HepG2 (cell line): ENCODE measurements around the gene SNIP1. TPM values are rescaled to one million over a fixed set of nuclear protein-coding genes. Genes with fewer than 3 reads are reported as not detected.
A peak's percentile ranks its signal among the peaks of the same experiment; 100 is the strongest.

Source experiments
- ASH2L ChIP-seq: fragments of 300-600, 200-600 bp; sonication (generic); IDR thresholded peaks from 2 replicates; pipeline ENCODE4 v1.7.0; 2017; ENCODE audit warnings: low read depth, mild to moderate bottlenecking, moderate library complexity, mixed read lengths, low read length; ENCODE audit not compliant: insufficient read length
- HNF4A ChIP-seq: sonication (generic); formaldehyde crosslinking; IDR thresholded peaks from 2 replicates; pipeline ENCODE4 v1.4.0; 2020; ENCODE audit warnings: missing genetic modification reagents
- NFE2L2 ChIP-seq: fragments of 150-350 bp; IDR thresholded peaks from 2 replicates; pipeline ENCODE4 v1.6.1; 2014; ENCODE audit warnings: low read length
- NFRKB ChIP-seq: fragments of 450-650 bp; IDR thresholded peaks from 2 replicates; pipeline ENCODE4 v1.6.1; 2017
- REL ChIP-seq: sonication (generic); formaldehyde crosslinking; conservative IDR thresholded peaks from 2 replicates; pipeline ENCODE4 v1.8.0; 2022; ENCODE audit warnings: mild to moderate bottlenecking, missing genetic modification reagents, moderate library complexity
- TGIF2 ChIP-seq: IDR thresholded peaks from 2 replicates; pipeline ENCODE4 v1.6.1; 2016; ENCODE audit warnings: control low read depth, missing compliant biosample characterization
- XBP1 ChIP-seq: sonication (generic); formaldehyde crosslinking; IDR thresholded peaks from 2 replicates; pipeline ENCODE4 v1.5.0; 2020; ENCODE audit warnings: missing genetic modification reagents
- ZNF709 ChIP-seq: sonication (generic); formaldehyde crosslinking; IDR thresholded peaks from 2 replicates; pipeline ENCODE4 v1.5.0; 2020; ENCODE audit warnings: mild to moderate bottlenecking, missing genetic modification reagents
- polyA plus RNA-seq, 8 experiments: library from polyadenylated mRNA; depleted of rRNA in 3 of 8; stranded (reverse) in 7 of 8; unstranded in 1 of 8; fragments of >200 nt; fragmentation: Illumina TruSeq in 4 of 8; extraction: Trizol in 4 of 8; gene quantifications; 2 replicates each; pipeline versions ENCODE4 v1.2.1 to v1.2.3, GENCODE V29; 2011 to 2016; ENCODE audit warnings: low read depth in 4 of 8, missing spikeins in 1 of 8, mixed read lengths in 1 of 8; ENCODE audit not compliant: insufficient read depth in 1 of 8
- total RNA-seq, 5 experiments: library from RNA; depleted of rRNA; stranded (reverse); fragments of >200 nt; fragmentation: Illumina TruSeq; extraction: Trizol; gene quantifications; 2 replicates each; pipeline ENCODE4 v1.2.3, GENCODE V29; 2016; ENCODE audit warnings: low read depth in 1 of 5
- TF ChIP-seq, protein P1 (sequence below): sonication (generic); formaldehyde crosslinking; IDR thresholded peaks from 2 replicates; pipeline ENCODE4 v1.4.0; 2020; ENCODE audit warnings: missing genetic modification reagents
- TF ChIP-seq, protein P2 (sequence below): sonication (generic); formaldehyde crosslinking; IDR thresholded peaks from 2 replicates; pipeline ENCODE4 v1.5.0; 2020; ENCODE audit warnings: mild to moderate bottlenecking, missing genetic modification reagents
- TF ChIP-seq, protein P3 (sequence below): sonication (generic); formaldehyde crosslinking; IDR thresholded peaks from 2 replicates; pipeline ENCODE4 v1.5.1; 2020; ENCODE audit warnings: missing genetic modification reagents, mild to moderate bottlenecking, borderline replicate concordance
- TF ChIP-seq, protein P4 (sequence below): sonication (generic); formaldehyde crosslinking; IDR thresholded peaks from 2 replicates; pipeline ENCODE4 v1.5.0; 2020; ENCODE audit warnings: missing genetic modification reagents
- TF ChIP-seq, protein P5 (sequence below): sonication (generic); formaldehyde crosslinking; conservative IDR thresholded peaks from 2 replicates; pipeline ENCODE4 v1.8.1; 2023; ENCODE audit warnings: missing genetic modification reagents
- TF ChIP-seq, protein P6 (sequence below): IDR thresholded peaks from 2 replicates; pipeline ENCODE4 v1.6.1; 2018; ENCODE audit warnings: missing genetic modification reagents
- TF ChIP-seq, protein P7 (sequence below): sonication (generic); formaldehyde crosslinking; IDR thresholded peaks from 2 replicates; pipeline ENCODE4 v1.4.0; 2020; ENCODE audit warnings: missing genetic modification reagents, borderline replicate concordance

The SNIP1 gene
- total and polyA plus RNA-seq, 2 of the 13 experiments (the other 11 are each of a cell fraction or from before 2014, with no cell fraction given): 5.5 to 11.2 TPM

DNA sequence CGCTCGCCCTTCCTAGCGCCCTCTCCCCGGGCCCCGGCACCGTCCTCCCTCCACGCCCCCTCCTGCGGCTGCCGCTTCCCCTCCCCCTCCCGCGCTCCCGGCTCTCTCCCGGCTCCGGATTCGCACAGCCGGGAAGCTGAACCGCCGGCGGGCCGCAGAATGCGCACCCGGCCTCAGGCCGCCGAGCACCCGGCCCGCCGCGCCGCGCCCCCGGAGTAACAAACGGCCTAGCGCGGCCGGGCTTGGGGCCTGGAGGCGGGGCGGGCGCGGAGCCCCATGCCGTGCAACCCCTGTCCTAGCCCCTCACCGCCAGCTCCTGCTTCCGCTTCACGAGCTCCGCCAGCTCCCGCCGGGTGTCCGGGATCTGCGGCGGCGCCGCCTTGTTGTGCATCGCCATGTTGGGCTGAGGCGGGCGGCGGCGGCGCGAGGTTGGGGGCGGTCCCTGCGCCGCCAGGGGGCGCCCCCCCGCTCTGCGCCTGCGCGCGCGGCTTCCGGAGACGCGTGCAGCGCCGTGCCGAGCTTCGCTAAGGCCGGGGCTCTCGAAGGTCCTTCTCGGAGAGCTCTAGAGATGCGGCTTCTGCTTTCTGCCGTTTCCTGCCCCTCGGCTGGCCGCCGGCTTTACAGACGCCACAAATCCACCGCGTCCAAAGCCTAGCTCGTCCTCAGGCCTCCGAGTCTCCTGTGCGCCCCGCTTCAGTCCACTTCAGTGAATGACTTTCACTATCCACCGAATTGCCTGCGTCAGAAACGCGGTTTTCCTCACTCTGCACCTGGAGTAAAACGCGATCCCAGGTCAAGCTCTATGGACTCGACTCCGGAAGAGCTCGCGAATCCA is 39.5 kb downstream of the SNIP1 start, which contains the start of gene MEAF6 (continued):
- peak; percentile 86; the same call in 1 of the 2 replicates for TF ChIP-seq ZNF709 (CRISPR knock-in tag)
- TF ChIP-seq, protein P1, sequence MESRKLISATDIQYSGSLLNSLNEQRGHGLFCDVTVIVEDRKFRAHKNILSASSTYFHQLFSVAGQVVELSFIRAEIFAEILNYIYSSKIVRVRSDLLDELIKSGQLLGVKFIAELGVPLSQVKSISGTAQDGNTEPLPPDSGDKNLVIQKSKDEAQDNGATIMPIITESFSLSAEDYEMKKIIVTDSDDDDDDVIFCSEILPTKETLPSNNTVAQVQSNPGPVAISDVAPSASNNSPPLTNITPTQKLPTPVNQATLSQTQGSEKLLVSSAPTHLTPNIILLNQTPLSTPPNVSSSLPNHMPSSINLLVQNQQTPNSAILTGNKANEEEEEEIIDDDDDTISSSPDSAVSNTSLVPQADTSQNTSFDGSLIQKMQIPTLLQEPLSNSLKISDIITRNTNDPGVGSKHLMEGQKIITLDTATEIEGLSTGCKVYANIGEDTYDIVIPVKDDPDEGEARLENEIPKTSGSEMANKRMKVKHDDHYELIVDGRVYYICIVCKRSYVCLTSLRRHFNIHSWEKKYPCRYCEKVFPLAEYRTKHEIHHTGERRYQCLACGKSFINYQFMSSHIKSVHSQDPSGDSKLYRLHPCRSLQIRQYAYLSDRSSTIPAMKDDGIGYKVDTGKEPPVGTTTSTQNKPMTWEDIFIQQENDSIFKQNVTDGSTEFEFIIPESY (CRISPR knock-in tag): 0 out of 2 replicates have a peak, but pooled peaks have one; percentile 3
- peak; percentile 91 for TF ChIP-seq XBP1 (CRISPR knock-in tag)
- 0 out of 2 replicates have a peak, but pooled peaks have one; percentile 30 for TF ChIP-seq HNF4A (CRISPR knock-in tag)
- no peak for TF ChIP-seq NFE2L2
- no peak for TF ChIP-seq NFRKB
- TF ChIP-seq, protein P2, sequence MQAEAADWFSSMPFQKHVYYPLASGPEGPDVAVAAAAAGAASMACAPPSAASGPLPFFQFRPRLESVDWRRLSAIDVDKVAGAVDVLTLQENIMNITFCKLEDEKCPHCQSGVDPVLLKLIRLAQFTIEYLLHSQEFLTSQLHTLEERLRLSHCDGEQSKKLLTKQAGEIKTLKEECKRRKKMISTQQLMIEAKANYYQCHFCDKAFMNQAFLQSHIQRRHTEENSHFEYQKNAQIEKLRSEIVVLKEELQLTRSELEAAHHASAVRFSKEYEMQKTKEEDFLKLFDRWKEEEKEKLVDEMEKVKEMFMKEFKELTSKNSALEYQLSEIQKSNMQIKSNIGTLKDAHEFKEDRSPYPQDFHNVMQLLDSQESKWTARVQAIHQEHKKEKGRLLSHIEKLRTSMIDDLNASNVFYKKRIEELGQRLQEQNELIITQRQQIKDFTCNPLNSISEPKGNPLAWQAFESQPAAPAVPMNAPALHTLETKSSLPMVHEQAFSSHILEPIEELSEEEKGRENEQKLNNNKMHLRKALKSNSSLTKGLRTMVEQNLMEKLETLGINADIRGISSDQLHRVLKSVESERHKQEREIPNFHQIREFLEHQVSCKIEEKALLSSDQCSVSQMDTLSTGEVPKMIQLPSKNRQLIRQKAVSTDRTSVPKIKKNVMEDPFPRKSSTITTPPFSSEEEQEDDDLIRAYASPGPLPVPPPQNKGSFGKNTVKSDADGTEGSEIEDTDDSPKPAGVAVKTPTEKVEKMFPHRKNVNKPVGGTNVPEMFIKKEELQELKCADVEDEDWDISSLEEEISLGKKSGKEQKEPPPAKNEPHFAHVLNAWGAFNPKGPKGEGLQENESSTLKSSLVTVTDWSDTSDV (CRISPR knock-in tag): no peak
- TF ChIP-seq, protein P3, sequence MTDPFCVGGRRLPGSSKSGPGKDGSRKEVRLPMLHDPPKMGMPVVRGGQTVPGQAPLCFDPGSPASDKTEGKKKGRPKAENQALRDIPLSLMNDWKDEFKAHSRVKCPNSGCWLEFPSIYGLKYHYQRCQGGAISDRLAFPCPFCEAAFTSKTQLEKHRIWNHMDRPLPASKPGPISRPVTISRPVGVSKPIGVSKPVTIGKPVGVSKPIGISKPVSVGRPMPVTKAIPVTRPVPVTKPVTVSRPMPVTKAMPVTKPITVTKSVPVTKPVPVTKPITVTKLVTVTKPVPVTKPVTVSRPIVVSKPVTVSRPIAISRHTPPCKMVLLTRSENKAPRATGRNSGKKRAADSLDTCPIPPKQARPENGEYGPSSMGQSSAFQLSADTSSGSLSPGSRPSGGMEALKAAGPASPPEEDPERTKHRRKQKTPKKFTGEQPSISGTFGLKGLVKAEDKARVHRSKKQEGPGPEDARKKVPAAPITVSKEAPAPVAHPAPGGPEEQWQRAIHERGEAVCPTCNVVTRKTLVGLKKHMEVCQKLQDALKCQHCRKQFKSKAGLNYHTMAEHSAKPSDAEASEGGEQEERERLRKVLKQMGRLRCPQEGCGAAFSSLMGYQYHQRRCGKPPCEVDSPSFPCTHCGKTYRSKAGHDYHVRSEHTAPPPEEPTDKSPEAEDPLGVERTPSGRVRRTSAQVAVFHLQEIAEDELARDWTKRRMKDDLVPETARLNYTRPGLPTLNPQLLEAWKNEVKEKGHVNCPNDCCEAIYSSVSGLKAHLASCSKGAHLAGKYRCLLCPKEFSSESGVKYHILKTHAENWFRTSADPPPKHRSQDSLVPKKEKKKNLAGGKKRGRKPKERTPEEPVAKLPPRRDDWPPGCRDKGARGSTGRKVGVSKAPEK (CRISPR knock-in tag): no peak
- TF ChIP-seq, protein P4, sequence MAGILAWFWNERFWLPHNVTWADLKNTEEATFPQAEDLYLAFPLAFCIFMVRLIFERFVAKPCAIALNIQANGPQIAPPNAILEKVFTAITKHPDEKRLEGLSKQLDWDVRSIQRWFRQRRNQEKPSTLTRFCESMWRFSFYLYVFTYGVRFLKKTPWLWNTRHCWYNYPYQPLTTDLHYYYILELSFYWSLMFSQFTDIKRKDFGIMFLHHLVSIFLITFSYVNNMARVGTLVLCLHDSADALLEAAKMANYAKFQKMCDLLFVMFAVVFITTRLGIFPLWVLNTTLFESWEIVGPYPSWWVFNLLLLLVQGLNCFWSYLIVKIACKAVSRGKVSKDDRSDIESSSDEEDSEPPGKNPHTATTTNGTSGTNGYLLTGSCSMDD (CRISPR knock-in tag): no peak
- TF ChIP-seq ASH2L: peak; percentile 89
- 0 out of 2 replicates have a peak, but pooled peaks have one; percentile 39 for TF ChIP-seq REL (CRISPR knock-in tag)
- TF ChIP-seq, protein P5, sequence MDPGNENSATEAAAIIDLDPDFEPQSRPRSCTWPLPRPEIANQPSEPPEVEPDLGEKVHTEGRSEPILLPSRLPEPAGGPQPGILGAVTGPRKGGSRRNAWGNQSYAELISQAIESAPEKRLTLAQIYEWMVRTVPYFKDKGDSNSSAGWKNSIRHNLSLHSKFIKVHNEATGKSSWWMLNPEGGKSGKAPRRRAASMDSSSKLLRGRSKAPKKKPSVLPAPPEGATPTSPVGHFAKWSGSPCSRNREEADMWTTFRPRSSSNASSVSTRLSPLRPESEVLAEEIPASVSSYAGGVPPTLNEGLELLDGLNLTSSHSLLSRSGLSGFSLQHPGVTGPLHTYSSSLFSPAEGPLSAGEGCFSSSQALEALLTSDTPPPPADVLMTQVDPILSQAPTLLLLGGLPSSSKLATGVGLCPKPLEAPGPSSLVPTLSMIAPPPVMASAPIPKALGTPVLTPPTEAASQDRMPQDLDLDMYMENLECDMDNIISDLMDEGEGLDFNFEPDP (CRISPR knock-in tag): 0 out of 2 replicates have a peak, but pooled peaks have one; percentile 59
- TF ChIP-seq, protein P6, sequence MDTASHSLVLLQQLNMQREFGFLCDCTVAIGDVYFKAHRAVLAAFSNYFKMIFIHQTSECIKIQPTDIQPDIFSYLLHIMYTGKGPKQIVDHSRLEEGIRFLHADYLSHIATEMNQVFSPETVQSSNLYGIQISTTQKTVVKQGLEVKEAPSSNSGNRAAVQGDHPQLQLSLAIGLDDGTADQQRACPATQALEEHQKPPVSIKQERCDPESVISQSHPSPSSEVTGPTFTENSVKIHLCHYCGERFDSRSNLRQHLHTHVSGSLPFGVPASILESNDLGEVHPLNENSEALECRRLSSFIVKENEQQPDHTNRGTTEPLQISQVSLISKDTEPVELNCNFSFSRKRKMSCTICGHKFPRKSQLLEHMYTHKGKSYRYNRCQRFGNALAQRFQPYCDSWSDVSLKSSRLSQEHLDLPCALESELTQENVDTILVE (CRISPR knock-in tag): no peak
- TF ChIP-seq, protein P7, sequence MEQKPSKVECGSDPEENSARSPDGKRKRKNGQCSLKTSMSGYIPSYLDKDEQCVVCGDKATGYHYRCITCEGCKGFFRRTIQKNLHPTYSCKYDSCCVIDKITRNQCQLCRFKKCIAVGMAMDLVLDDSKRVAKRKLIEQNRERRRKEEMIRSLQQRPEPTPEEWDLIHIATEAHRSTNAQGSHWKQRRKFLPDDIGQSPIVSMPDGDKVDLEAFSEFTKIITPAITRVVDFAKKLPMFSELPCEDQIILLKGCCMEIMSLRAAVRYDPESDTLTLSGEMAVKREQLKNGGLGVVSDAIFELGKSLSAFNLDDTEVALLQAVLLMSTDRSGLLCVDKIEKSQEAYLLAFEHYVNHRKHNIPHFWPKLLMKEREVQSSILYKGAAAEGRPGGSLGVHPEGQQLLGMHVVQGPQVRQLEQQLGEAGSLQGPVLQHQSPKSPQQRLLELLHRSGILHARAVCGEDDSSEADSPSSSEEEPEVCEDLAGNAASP (CRISPR knock-in tag): 0 out of 2 replicates have a peak, but pooled peaks have one; percentile 50
- TF ChIP-seq TGIF2: no peak; the same call in 1 of the 2 replicates
